CD4-positive, alpha-beta T cell treated with Interleukin-2 at 100 ng/mL for 4 hours (primary cell): ENCODE measurements around the gene TBC1D17.

Experiments
- DNase-seq: peaks from one replicate; pipeline ENCODE4 v3.0.0-alpha.2; 2020; ENCODE audit warnings: low spot score

The TBC1D17 gene

DNA sequence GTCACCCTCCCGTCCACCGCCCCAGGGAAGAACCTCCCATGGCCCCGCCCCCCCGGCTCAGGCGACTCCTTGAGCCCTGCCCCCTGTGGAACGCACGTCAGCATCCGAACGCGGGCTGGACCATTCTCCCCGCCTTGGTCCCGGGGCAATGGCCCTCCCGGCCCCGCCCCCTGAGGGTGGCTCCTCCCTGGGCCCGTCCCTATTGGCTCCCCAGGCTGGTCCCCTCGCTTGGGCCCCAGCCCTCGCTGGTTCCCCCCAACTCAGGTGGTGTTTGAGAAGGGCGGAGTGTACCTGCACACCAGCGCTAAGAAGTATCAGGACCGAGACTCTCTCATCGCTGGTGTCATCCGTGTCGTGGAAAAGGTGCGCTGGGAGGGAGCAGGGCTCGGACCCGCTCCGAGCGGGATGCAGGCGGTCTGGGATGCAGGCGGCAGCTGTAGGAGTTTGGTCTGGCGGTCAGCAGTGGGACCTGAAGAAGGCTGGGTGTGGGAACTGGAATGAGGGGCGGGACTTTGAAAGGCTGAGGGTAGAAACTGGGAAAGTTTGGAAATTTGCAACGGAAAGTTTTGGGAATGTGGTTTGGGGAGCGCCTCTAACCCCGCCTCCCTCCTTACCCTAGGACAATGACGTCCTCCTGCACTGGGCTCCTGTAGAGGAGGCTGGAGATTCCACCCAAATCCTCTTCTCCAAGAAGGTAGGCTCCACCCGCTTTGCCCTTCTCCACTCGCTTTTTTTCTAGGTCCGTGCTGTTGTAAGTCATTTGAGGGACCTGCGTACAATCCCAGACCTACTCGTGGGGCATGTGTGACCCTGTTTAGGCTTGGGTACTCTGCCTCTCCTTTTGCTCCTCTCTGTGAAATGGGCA is 609 bp downstream of the TBC1D17 start:
- DNase-seq = peak; percentile 98

DNA sequence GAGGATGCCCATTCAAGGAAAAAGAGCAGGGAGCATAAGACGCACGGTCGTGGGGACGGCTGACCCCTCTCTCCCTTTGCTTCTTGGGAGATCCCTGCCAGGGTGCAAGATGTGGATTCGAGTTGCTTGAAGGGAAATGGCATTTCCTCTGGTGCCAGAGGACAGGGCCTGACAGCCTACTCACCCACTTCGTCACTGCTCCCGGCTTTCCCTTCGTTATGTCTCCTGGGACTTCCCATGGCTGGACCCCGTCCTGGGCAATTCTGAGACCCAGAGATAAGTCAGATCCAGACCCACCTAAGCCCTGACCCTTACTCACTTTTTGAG is 1.2 kb downstream of the TBC1D17 start:
- DNase-seq = no peak

GRCh38 chr19:49879243-49879963 is 1.9 kb downstream of the TBC1D17 start:
- DNase-seq = no peak

DNA sequence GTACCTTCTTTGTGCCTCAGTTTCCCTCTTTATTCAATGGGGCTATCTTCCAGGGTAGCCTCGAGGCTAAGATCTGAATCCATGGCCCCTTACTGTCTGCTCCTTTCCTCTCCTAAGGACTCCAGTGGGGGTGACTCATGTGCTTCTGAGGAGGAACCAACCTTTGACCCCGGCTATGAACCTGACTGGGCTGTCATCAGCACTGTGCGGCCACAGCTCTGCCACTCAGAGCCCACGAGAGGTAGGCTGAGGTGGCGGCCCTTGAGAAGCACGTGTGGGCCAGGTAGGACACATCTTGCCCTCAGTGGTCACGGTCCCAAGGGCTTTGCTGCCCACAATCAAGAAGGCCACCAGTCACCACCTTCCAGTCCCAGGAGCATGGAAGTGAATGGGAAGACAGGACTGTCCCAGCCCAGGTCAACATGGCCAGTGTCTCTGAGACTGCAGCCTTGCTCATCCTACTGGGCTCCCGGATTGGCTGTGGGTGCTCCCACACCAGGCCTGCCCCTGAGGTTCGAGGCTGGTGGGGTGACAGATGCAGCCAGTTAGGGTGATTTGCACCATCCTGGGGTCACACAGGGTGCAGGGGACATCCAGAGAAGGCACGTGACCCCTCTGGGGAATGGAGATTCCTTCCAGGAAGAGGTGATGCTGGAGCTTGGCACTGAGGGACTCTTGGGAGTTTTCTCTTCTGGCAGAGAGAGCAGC is 2.8 kb downstream of the TBC1D17 start:
- DNase-seq = no peak

GRCh38 chr19:49881186-49881585 is 3.7 kb downstream of the TBC1D17 start:
- no peak for DNase-seq

- DNase-seq = no peak
These were observed 4.3 kb downstream of the TBC1D17 start for GRCh38 chr19:49881672-49882394.

- no peak for DNase-seq
These were observed 5.1 kb downstream of the TBC1D17 start for GRCh38 chr19:49882643-49883042.

GRCh38 chr19:49883094-49883493 is 5.6 kb downstream of the TBC1D17 start:
- DNase-seq = no peak

DNA sequence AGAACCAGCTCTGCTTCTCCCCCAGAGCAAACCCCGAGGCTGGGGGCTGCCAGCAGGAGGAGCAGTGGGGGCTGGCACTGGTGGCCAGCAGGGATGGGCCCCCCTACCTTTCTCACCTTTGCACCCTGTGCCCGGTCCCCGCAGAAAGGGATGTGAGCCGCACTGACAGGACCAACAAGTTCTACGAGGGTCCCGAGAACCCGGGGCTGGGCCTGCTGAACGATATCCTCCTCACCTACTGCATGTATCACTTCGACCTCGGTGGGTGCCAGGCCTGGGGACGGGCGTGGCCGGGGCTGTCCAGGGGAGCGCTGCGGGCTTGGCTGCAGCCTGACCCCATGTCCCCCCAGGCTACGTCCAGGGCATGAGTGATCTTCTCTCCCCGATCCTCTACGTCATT is 6.6 kb downstream of the TBC1D17 start:
- no peak for DNase-seq

DNA sequence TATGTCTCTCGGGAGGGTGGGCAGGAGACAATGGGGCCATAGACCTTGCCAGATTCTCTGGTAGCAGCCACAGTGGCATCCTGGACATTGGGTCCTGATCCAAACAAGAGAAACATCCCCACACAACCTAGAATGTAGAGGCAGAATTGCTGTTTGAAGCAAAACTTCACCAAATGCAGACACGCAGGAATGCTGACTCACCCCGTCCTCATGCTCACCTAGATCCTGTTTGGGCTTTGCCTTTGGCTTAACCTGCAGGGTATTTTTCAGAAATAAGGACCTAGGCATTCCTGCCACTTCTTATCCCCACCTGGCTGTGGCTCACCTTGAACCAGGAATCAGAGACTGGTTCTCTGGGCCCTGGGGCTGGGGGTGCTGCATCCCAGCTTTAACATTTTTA is 7.3 kb downstream of the TBC1D17 start:
- DNase-seq = no peak

DNA sequence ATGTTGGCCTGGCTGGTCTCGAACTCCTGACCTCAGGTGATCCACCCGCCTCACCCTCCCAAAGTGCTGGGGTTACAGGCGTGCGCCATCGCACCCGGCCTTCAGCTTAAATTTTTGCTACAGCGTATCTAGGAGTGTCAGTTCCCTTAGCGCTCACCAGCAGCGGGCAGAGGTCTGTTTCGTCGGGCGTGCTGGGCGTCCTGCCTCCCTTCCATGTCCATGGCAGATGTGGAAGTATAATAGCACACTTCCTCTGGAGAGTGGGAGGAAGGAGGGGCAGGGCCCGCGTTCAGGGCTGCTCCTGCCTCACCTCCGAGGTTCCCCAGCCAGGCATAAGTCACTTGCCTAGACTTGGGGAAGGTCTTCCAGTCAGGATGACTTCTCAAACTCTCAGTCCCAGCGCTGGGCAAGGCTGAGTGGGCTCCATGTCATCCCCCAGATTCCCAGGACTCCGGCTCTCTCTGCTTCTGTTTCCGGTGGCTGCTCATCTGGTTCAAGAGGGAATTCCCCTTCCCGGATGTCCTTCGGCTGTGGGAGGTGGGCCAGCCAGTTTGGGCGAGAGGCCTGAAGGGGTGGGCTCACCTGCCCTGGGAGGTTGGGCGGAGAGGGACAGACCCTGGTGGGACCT is 9.6 kb downstream of the TBC1D17 start:
- no peak for DNase-seq

- no peak for DNase-seq
These were observed 10.4 kb downstream of the TBC1D17 start for GRCh38 chr19:49887665-49888509.

GRCh38 chr19:49888510-49888824 is 11.0 kb downstream of the TBC1D17 start:
- no peak for DNase-seq

GRCh38 chr19:49889038-49889686 is 11.7 kb downstream of the TBC1D17 start:
- no peak for DNase-seq

- peak; percentile 81 for DNase-seq
These were observed 12.3 kb downstream of the TBC1D17 start for GRCh38 chr19:49889687-49890348.

DNA sequence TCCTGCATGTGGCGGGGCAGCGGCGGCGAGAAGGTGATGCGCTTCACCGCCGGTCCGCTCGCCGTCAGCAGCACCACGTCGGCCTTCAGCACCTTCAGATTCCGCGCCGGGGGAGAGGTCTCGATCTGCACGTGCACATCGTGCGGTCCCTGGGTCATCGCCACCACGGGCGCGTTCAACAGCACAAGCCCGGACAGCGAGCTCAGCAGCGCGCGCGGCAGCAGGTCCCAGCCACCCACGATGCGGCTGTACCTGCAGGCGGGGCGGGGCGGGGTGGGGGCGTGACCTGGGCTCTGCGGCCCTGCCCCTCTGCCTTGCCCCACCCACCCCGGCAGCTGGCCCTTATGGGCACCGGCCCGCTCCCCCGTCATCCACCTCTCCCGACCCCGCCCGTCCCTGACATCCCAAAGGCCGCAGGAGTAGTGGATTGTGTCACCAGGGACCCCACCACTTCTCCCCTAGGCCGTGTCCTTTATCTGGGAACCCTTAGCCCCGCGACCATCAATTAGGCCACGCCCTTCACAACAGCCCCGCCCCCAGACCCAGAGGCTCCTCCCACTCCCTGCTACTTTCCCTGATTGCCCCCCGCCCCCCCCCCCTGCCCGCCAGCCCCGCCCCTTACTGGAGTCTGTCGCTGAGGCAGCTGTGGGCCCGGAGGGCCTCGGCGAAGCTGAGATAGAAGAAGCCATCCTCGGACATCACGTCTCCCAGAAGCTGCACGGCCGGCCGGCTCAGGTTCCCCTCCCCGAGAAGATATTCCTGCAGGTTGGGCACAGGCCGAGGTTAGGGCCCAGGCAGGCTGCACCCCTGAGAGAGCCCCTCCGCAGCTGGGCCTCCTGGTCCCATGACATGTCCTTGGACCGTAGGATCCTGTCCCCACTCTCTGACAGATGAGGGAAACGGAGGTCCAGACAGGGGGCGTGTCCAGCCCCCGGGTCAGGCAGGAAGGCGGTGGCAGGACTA is 13.1 kb downstream of the TBC1D17 start:
- peak; percentile 64 for DNase-seq

- DNase-seq = no peak
These were observed 13.9 kb downstream of the TBC1D17 start for GRCh38 chr19:49891393-49891792.

GRCh38 chr19:49892716-49893115 is 15.2 kb downstream of the TBC1D17 start:
- no peak for DNase-seq
